Measurements from ENCODE around the gene TTLL5.

DNA sequence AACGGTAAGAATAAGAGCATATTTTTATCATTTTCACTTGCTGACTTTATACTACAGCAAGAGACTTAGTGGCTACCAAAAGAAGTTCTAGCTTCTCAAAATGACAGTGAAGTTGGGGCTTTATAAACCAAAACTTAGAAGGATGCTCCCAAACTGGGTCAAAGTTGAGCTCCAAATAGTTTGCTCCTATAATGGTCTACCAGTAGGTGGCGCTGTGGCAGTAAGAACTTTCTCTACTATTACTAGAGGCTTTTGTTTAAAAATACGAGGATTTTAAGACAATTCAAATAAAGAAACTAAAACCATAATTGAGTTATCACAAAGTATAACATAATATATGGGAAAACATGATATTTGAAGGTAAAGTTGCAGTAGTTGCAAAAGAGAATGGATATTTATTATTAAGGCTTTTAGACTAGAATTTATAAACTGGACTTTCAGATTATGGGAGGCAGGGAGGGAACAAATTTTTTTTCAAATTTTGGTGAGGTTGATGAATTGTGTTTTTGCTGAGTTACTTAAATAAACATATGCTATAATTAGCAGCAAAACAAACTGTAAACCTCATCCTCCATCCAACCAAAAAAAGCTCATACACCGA, 245.7 kb downstream of the TTLL5 start:
- TF ChIP-seq, protein P1, sequence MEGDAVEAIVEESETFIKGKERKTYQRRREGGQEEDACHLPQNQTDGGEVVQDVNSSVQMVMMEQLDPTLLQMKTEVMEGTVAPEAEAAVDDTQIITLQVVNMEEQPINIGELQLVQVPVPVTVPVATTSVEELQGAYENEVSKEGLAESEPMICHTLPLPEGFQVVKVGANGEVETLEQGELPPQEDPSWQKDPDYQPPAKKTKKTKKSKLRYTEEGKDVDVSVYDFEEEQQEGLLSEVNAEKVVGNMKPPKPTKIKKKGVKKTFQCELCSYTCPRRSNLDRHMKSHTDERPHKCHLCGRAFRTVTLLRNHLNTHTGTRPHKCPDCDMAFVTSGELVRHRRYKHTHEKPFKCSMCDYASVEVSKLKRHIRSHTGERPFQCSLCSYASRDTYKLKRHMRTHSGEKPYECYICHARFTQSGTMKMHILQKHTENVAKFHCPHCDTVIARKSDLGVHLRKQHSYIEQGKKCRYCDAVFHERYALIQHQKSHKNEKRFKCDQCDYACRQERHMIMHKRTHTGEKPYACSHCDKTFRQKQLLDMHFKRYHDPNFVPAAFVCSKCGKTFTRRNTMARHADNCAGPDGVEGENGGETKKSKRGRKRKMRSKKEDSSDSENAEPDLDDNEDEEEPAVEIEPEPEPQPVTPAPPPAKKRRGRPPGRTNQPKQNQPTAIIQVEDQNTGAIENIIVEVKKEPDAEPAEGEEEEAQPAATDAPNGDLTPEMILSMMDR (IDR thresholded peaks at IDR 0.05): peak; percentile 73 to 92 (median 84)
- TF ChIP-seq POLR2A (IDR thresholded peaks at IDR 0.05): no peak
